HepG2 (cell line): ENCODE results near the gene HIBADH. TPM values are rescaled to one million over a fixed set of nuclear protein-coding genes. Genes with fewer than 3 reads are reported as not detected.
A peak's percentile ranks its signal among the peaks of the same experiment; 100 is the strongest.

Experiments
- ATAC-seq: fragments of 200-7000 bp; cut with Tn5 transposase; 3 replicates; pipeline ENCODE4 v1.9.1; 2020; ENCODE audit warnings: mild to moderate bottlenecking, moderate library complexity
- BruUV-seq: library from RNA; stranded (reverse); fragments of 400-500 nt; replicated peaks from 2 replicates; lab custom pipeline; 2021; lab: Mats Ljungman, UMichigan
- CTCF ChIA-PET: fragments of 300-600 bp; formaldehyde crosslinking; extraction: SDS; loops from one replicate; lab custom pipeline; 2021; ENCODE audit warnings: low total read pairs, inconsistent platforms, low intra/inter-chr PET ratio; lab: Yijun Ruan, JAX
- POLR2A ChIA-PET: fragments of 350-600 bp; sonication (Branson Sonifier 250); formaldehyde crosslinking; loops from one replicate; lab custom pipeline; 2020; ENCODE audit warnings: antibody characterized with exemption, inconsistent platforms; lab: Yijun Ruan, JAX
- DNase-seq: peaks from one replicate; pipeline ENCODE4 v3.0.0-alpha.2; 2015; ENCODE audit warnings: low spot score
- FAIRE-seq: peaks from 3 replicates; lab custom pipeline; 2011; peaks lifted over from hg19 to GRCh38; lab: Jason Lieb, UNC
- H2AFZ ChIP-seq: one replicate; pipeline ENCODE4 v1.6.1; 2011; ENCODE audit warnings: low read length, inconsistent platforms
- H3K27ac ChIP-seq: fragments of 300-600 bp; 3 replicates; pipeline ENCODE4 v1.8.0; 2011; ENCODE audit warnings: mixed run types, mild to moderate bottlenecking, mixed read lengths, low read length, inconsistent platforms; ENCODE audit not compliant: insufficient read depth; ENCODE audit errors: extremely low read length
- H3K27me3 ChIP-seq, 2 experiments: fragments of 200-600 bp in 1 of 2; 2 replicates in 1 of 2; 3 replicates in 1 of 2; pipeline versions ENCODE4 v1.6.0 to v1.8.0; 2011; ENCODE audit warnings: low read length in 2 of 2, mild to moderate bottlenecking in 2 of 2, moderate library complexity in 2 of 2, inconsistent platforms in 1 of 2; ENCODE audit not compliant: insufficient read depth in 2 of 2, control insufficient read depth in 1 of 2
- H3K36me3 ChIP-seq, 2 experiments: fragments of 200-600 bp in 1 of 2; replicated peaks in 1 of 2; 2 replicates in 1 of 2; 3 replicates in 1 of 2; pipeline versions ENCODE4 v1.5.1 to v1.8.0; 2011; ENCODE audit warnings: low read length in 2 of 2, inconsistent platforms in 1 of 2; ENCODE audit not compliant: insufficient read depth in 2 of 2, control insufficient read depth in 1 of 2
- H3K4me1 ChIP-seq: 2 replicates; pipeline ENCODE4 v1.5.1; 2012; ENCODE audit warnings: low read length, inconsistent platforms; ENCODE audit not compliant: insufficient read depth
- H3K4me2 ChIP-seq: 2 replicates; pipeline ENCODE4 v1.6.0; 2011; ENCODE audit warnings: low read depth, low read length, inconsistent platforms
- H3K4me3 ChIP-seq, 3 experiments: fragments of 200-600 bp in 1 of 3; sonication (generic), shearing (Covaris generic) in 1 of 3; replicated peaks in 1 of 3; 2 replicates each; pipeline ENCODE4 v1.5.1; 2011 to 2016; ENCODE audit warnings: low read length in 3 of 3, inconsistent platforms in 2 of 3, low read depth in 2 of 3, mild to moderate bottlenecking in 2 of 3, control low read depth in 1 of 3, mixed read lengths in 1 of 3; ENCODE audit not compliant: insufficient read depth in 1 of 3
- H3K79me2 ChIP-seq: one replicate; pipeline ENCODE4 v1.6.1; 2011; ENCODE audit warnings: low read length, inconsistent platforms; ENCODE audit not compliant: insufficient read depth
- H3K9ac ChIP-seq: 2 replicates; pipeline ENCODE4 v1.6.0; 2011; ENCODE audit warnings: mild to moderate bottlenecking, low read depth, low read length, inconsistent platforms; ENCODE audit not compliant: insufficient read depth
- H3K9me3 ChIP-seq: 2 replicates; pipeline ENCODE4 v1.5.1; 2012; ENCODE audit warnings: mild to moderate bottlenecking, low read length
- H4K20me1 ChIP-seq: 2 replicates; pipeline ENCODE4 v1.6.0; 2011; ENCODE audit warnings: inconsistent platforms, mild to moderate bottlenecking, low read length, moderate library complexity; ENCODE audit not compliant: insufficient read depth
- FOSL2 ChIP-seq: sonication (generic); formaldehyde crosslinking; IDR thresholded peaks from 2 replicates; pipeline ENCODE4 v1.4.0; 2020; ENCODE audit warnings: missing genetic modification reagents
- GFI1 ChIP-seq: sonication (generic); formaldehyde crosslinking; IDR thresholded peaks from 2 replicates; pipeline ENCODE4 v1.5.0; 2020; ENCODE audit warnings: missing genetic modification reagents, mild to moderate bottlenecking, borderline replicate concordance
- HNF4A ChIP-seq: sonication (generic); formaldehyde crosslinking; IDR thresholded peaks from 2 replicates; pipeline ENCODE4 v1.4.0; 2020; ENCODE audit warnings: missing genetic modification reagents
- IKZF1 ChIP-seq: fragments of 450-650 bp; IDR thresholded peaks from 2 replicates; pipeline ENCODE4 v1.7.1; 2016
- MED1 ChIP-seq: sonication (generic); formaldehyde crosslinking; IDR thresholded peaks from 2 replicates; pipeline ENCODE4 v1.4.0; 2020; ENCODE audit warnings: missing genetic modification reagents
- MTERF4 ChIP-seq: sonication (generic); formaldehyde crosslinking; IDR thresholded peaks from 2 replicates; pipeline ENCODE4 v1.8.0; 2023; ENCODE audit warnings: mild to moderate bottlenecking, missing genetic modification reagents
- MYPOP ChIP-seq: sonication (generic); formaldehyde crosslinking; IDR thresholded peaks from 2 replicates; pipeline ENCODE4 v1.8.1; 2023; ENCODE audit warnings: mild to moderate bottlenecking, moderate library complexity, missing genetic modification reagents
- TARDBP ChIP-seq: sonication (generic); formaldehyde crosslinking; IDR thresholded peaks from 2 replicates; pipeline ENCODE4 v1.8.0; 2022; ENCODE audit warnings: mild to moderate bottlenecking, missing genetic modification reagents
- TEF ChIP-seq: sonication (generic); formaldehyde crosslinking; IDR thresholded peaks from 2 replicates; pipeline ENCODE4 v1.5.0; 2020; ENCODE audit warnings: missing genetic modification reagents
- ZBTB44 ChIP-seq: sonication (generic); formaldehyde crosslinking; IDR thresholded peaks from 2 replicates; pipeline ENCODE4 v1.4.0; 2020; ENCODE audit warnings: missing genetic modification reagents
- ZNF30 ChIP-seq: sonication (generic); formaldehyde crosslinking; IDR thresholded peaks from 2 replicates; pipeline ENCODE4 v1.5.0; 2020; ENCODE audit warnings: mild to moderate bottlenecking, missing genetic modification reagents
- ZNF460 ChIP-seq: sonication (generic); formaldehyde crosslinking; IDR thresholded peaks from 2 replicates; pipeline ENCODE4 v1.5.1; 2020; ENCODE audit warnings: missing genetic modification reagents, mild to moderate bottlenecking, borderline replicate concordance
- ZNF562 ChIP-seq: sonication (generic); formaldehyde crosslinking; IDR thresholded peaks from 2 replicates; pipeline ENCODE4 v1.8.0; 2022; ENCODE audit warnings: missing genetic modification reagents, borderline replicate concordance
- ZNF704 ChIP-seq: sonication (generic); formaldehyde crosslinking; IDR thresholded peaks from 2 replicates; pipeline ENCODE4 v1.8.1; 2023; ENCODE audit warnings: mild to moderate bottlenecking, inconsistent platforms, moderate library complexity, missing genetic modification reagents, borderline replicate concordance
- WGBS: methylation state at CpG from one replicate; pipeline ENCODE4 v1.1.6; 2017; ENCODE audit warnings: low lambda C conversion rate; 5-methylcytosine and 5-hydroxymethylcytosine counted together
- in situ Hi-C: cut with HindIII; loops from 2 replicates; pipeline ENCODE4 v1.10.0; 2017; ENCODE audit warnings: low pct_unique_long_range_greater_than_20kb; ENCODE audit not compliant: extremely low pct_ligation_motif_present
- intact Hi-C: fragments of 100-400 bp; cut with micrococcal nuclease; formaldehyde crosslinking; loops from one replicate; pipeline ENCODE4 v1.10.0; 2022; ENCODE audit not compliant: unreplicated experiment
- polyA plus RNA-seq, 8 experiments: library from polyadenylated mRNA; depleted of rRNA in 3 of 8; stranded (reverse) in 7 of 8; unstranded in 1 of 8; fragments of >200 nt; fragmentation: Illumina TruSeq in 4 of 8; extraction: Trizol in 4 of 8; gene quantifications; 2 replicates each; pipeline versions ENCODE4 v1.2.1 to v1.2.3, GENCODE V29; 2011 to 2016; ENCODE audit warnings: low read depth in 4 of 8, missing spikeins in 1 of 8, mixed read lengths in 1 of 8; ENCODE audit not compliant: insufficient read depth in 1 of 8
- total RNA-seq, 5 experiments: library from RNA; depleted of rRNA; stranded (reverse); fragments of >200 nt; fragmentation: Illumina TruSeq; extraction: Trizol; gene quantifications; 2 replicates each; pipeline ENCODE4 v1.2.3, GENCODE V29; 2016; ENCODE audit warnings: low read depth in 1 of 5

The HIBADH gene
- total and polyA plus RNA-seq, 2 of the 13 experiments (the other 11 are each of a cell fraction or from before 2014, with no cell fraction given) = 49.9 to 59.5 TPM

- no peak overlapping the region for H3K27ac ChIP-seq
- intact Hi-C loops = no loop called here
- POLR2A ChIA-PET = no interaction called here
- no peak overlapping the region for H2AFZ ChIP-seq
- no peaks in the 10 kb centered on the region for H3K9me3 ChIP-seq
- H3K27me3 ChIP-seq = no peaks in the 10 kb centered on the region
- H3K36me3 ChIP-seq = peaks cover 0 to 3% of the 10 kb centered on the region in 2 experiments; a peak in 4 of 5 replicates
- 84% methylated on average over 9 of the region's 9 CpGs for WGBS
- no peak overlapping the region for H3K4me3 ChIP-seq
- H3K9ac ChIP-seq = no peak overlapping the region
- no TSS peak for BruUV-seq
- no peaks in the 10 kb centered on the region for H3K79me2 ChIP-seq
- H3K4me2 ChIP-seq = no peak overlapping the region
- DNase-seq = no peak
- ATAC-seq = no peak
- CTCF ChIA-PET = no interaction called here
- H3K4me1 ChIP-seq = peaks cover 2% of the 10 kb centered on the region
- in situ Hi-C loops = no loop called here
- no peaks in the 10 kb centered on the region for H4K20me1 ChIP-seq
- no peak for TF ChIP-seq ZBTB44 (CRISPR knock-in tag)
- TF ChIP-seq FOSL2 = peak; percentile 57
- no peak for TF ChIP-seq TEF
- FAIRE-seq = no peak
Measured at GRCh38 chr7:27647046-27647445, 15.6 kb downstream of the HIBADH start.

GRCh38 chr7:27642271-27642670 lies 20.4 kb downstream of the HIBADH start:
- H3K4me2 ChIP-seq = no peak overlapping the region
- TF ChIP-seq GFI1 (CRISPR knock-in tag) = no peak
- no peak for TF ChIP-seq ZNF704 (CRISPR knock-in tag)
- TF ChIP-seq MTERF4 (CRISPR knock-in tag) = no peak
- no peak for TF ChIP-seq MYPOP (CRISPR knock-in tag)
- no peak for TF ChIP-seq HNF4A (CRISPR knock-in tag)
- no peak for TF ChIP-seq IKZF1
- TF ChIP-seq TARDBP (CRISPR knock-in tag) = no peak
- TF ChIP-seq ZNF30 (CRISPR knock-in tag) = no peak
- no peak for TF ChIP-seq ZNF460 (CRISPR knock-in tag)
- no peak for TF ChIP-seq ZNF562 (CRISPR knock-in tag)
- TF ChIP-seq MED1 = no peak

More at GRCh38 chr7:27642271-27642670, 20.4 kb downstream of the HIBADH start:
- in situ Hi-C loops = no loop called here
- 98% methylated on average over 2 of the region's 2 CpGs for whole genome bisulfite sequencing
- H3K4me3 ChIP-seq = no peak overlapping the region
- BruUV-seq = no TSS peak
- H4K20me1 ChIP-seq = no peaks in the 10 kb centered on the region
- ATAC-seq (no peak), FAIRE-seq (no peak), DNase-seq (no peak)
- no peak overlapping the region for H3K9ac ChIP-seq
- H3K27ac ChIP-seq = no peak overlapping the region
- POLR2A ChIA-PET = interaction anchor here (1.5 kb wide), 1 partner anchor 20 kb away, joined by 3 read pairs; the partner anchor contains the start of gene HIBADH
- H3K79me2 ChIP-seq = peaks cover 21% of the 10 kb centered on the region
- intact Hi-C loops = no loop called here
- H3K4me1 ChIP-seq = peaks cover 23% of the 10 kb centered on the region
- H3K36me3 ChIP-seq = peaks cover 4 to 8% of the 10 kb centered on the region in 2 experiments; a peak in 4 of 5 replicates
- H2AFZ ChIP-seq = no peak overlapping the region
- H3K27me3 ChIP-seq = no peaks in the 10 kb centered on the region
- CTCF ChIA-PET = no interaction called here
- H3K9me3 ChIP-seq = no peaks in the 10 kb centered on the region
